A204.1 (cell line): Measurements from ENCODE around the gene ETFRF1.
A peak's percentile ranks its signal among the peaks of the same experiment; 100 is the strongest.

Source experiments
- FAIRE-seq: peaks from 2 replicates; lab custom pipeline; 2012; peaks lifted over from hg19 to GRCh38; lab: Jason Lieb, UNC

ETFRF1 gene, protein sequence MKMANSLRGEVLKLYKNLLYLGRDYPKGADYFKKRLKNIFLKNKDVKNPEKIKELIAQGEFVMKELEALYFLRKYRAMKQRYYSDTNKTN

DNA sequence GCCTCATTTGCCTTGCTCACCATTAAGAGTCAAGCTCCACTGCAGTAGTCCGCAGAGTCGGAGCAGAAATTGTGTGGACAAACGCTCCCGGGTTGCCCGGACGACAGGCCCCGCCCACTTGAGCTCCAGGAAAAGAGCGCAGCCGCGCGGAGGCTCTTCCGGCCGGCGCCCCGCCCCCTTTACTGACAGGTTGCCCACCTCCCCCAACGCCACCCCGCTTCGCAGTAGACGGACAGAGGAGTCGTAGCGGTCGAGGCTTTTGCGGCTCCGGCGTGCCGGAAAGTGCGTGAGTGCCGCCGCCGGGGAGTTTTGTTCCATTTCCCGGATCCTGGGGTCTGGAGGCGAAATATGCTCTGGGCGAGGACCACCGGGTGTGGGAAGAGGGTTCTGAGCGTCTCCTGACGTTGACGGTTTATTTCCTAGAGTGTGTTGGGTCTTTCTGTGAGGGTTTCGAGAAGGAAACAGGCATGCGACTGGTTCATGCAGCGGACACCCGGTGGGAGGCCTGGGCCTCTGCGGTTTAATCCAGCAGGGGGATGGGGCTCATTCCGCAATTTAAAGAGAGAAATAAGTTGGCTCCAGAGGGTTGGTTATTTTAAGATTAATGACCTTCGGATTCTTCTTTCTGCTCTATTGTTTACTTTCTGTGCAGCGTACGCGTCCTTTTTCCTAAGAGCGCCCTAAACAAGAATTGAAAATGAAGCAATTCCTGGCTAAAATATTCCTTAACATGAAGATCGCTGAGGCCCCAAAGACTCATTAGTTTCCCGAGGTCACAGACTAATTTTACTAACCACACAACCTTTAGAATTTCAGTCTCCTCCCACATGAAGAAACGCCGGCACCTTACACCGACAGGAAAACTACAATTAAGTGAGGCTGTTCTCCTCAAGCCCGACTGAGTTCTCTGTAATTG is at the start of gene ETFRF1, which contains the start of gene DNAI7:
ETFRF1 (plus strand) TSS at position 182 of the 916 bp plus-strand sequence. CDS start 8,720 bp downstream, outside the sequence.
DNAI7 (minus strand) TSS at position 105 of the 916 bp plus-strand sequence; CDS start at position 23, 82 bp downstream.
- peak; percentile 59 for FAIRE-seq

GRCh38 chr12:25146686-25147085 is 48.4 kb upstream of the ETFRF1 start:
- FAIRE-seq: no peak

DNA sequence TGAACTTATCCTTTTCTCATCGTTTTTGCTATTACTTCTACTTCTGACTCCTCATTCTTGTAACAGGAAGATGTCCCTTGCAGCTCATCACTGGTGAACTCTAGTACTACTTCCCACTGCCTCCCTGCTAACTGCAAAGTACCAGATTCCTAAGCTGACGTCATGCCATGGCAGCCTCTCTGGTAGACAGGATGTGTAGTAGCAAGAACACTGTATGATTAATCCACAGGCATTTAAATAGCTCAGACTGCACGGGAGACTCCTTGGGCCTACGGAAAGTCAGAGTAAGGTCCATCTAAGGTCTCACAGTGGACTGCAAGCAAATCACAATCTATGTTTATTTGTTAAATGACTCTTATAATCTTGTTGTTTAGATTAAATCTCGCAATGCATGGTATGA is 43.6 kb upstream of the ETFRF1 start:
- FAIRE-seq: no peak

DNA sequence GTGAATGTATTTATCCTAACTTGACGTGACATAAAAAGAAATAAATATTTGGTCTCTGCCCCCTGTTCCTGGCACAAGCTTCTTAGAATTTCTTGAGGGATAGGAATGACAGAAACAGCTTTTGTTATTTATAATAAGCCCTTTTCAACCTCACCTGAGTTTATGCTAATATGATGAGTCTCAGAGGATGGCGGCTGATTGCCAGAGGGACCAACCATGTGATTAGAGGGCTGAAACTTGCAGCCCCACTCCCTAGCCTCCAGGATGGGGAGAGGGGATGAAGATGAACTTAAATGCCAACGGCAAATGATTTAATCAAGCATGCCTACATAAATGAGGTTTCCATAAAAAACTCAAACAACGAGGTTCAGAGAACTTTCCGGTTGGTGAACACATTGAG is 43.0 kb upstream of the ETFRF1 start:
- FAIRE-seq: no peak

DNA sequence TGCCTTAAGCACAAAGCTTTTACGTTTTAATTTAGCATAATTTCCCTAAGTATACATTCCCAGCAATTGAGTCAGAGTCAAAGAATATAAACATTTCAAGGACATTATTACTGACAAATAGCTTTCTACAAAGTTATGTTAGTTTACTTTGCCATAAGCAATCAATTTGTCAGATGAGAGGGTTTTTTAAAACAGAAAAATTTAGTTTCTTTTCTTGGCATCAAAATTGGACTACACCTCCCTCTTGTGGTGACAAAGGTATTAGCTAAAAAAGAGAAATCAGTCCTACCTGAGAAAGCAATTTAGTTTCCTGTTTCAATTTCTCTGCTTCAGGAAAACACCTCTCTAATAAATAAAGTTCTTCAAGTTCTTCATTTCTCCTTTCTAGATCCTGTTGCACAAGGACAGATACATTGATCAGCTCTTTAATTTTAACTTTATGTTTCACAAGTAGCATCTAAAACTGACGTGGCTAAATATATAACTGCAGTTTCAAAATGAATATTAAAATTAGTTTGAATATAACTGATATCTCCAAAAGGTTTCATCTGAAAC is 39.9 kb upstream of the ETFRF1 start:
- FAIRE-seq: peak; percentile 89

DNA sequence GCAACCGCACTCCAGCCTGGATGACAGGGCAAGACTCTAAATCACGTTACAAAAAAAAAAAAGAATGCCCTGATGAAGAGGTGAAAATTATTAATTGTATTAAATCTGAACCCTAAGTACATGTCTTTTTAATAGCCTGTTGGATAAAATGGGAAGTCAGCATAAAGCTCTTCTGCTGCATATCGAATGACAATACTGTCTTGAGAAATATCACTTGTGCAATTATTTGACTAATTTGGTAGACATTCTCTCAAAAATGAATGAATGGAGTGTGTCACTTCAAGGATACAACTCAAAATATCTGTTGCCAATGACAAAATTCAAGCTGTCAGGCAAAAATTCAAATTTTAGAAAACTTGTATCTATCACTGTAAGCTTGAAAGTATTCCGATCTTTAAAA is 39.0 kb upstream of the ETFRF1 start:
- no peak for FAIRE-seq

DNA sequence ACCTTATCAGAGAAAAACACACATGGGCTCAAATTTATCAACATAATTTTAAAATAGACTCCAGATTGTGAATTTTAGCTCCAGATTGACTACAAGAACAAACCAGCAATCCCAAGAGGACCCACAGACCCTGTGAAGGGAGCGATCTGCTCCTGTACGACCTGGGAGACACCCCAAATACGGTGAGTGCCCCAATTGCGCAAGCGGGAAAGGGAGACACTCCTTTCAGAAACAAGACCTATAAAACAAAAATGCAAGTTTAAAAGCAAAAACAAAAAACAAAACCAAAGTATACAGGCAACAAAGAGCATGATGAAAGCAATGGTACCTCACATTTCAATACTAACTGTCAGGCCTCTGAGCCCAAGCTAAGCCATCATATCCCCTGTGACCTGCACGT is 32.2 kb upstream of the ETFRF1 start:
- FAIRE-seq: no peak

- FAIRE-seq: no peak
Observed at GRCh38 chr12:25182765-25183164, 12.3 kb upstream of the ETFRF1 start.

- no peak for FAIRE-seq
Observed at GRCh38 chr12:25184132-25184531, 10.9 kb upstream of the ETFRF1 start.

DNA sequence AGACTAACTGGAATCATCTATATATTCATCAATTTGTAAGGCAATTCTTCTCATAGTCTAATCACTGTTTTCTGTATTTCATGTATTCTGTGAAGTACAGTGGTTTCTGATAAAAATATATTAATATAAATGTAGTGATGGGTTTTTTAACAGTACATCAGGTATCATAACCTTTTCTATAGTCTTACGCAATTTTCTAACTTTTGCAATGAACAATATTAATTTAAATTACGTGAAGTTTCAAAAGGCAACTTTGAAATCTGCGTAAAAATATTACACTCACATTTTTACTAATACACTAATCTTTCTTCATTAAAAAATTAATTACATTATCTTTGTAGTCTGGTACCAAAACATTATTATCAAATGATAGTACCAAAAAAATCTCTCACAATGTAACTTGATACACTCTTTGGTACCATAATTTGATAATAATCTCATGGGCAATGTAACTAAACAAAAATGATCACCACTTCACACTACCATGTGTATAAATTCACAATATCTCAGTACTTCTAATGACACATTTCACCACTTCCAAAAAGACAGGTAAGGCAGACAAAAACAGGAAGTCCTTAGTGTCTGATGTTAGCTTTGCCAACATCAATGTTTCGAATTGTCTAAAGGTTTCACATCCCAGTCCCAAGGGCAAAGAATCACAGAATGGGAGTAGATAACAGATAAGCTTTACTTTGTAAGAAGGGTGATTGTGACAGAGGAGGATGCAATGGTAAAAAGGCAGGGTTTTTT is 8.8 kb upstream of the ETFRF1 start:
- no peak for FAIRE-seq

DNA sequence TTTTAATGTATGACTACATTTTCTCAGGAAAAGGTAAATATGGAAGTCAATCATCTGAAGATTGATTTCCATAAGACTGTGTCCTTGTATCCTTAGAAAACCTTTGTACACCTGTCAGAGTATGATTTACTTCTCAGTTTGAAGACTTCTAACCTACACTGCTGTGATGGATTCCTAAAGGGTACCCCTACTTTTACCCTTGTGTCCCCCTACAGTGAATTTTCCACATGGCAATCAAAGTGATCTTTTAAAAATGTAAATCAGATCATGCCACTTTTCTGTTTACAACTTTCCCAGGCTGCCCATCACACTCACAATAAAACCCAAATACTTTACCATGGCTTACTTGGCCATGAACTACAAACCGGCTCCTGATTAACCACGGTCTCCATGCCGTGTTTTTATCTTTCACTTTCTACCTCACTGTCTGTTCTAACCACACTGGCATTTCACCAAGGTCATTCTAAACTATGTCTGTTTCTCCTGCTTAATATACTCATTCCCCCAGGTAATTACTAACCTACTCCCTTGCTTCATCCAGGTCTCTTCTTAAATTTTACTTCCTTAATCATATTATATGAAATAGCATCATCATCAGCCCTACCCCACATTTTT is 8.1 kb upstream of the ETFRF1 start:
- no peak for FAIRE-seq

- FAIRE-seq: no peak
Observed at GRCh38 chr12:25187781-25188180, 7.3 kb upstream of the ETFRF1 start.

- FAIRE-seq: no peak
Observed at GRCh38 chr12:25189656-25190055, 5.4 kb upstream of the ETFRF1 start.

GRCh38 chr12:25190793-25191192 is 4.2 kb upstream of the ETFRF1 start:
- FAIRE-seq: no peak

DNA sequence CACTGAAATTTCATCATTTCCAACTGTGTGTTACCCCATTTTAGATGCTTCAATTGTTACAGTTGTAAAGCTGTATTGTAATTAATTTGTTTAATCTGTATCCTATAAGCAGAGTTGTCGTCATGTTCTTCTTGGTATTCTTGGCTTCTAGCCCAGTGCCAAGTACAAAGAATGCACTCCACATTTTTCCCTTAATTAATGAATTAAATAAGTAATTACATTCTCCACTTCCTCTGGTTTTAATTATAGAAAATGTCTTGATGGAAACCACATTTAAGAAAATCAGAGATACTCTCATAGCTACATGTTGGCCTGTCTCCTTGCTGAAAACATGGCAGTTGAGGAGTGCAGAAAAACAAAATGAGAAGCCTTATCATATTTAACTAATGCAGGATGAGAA is 823 bp upstream of the ETFRF1 start:
- FAIRE-seq: no peak

- FAIRE-seq: no peak
Observed at GRCh38 chr12:25194722-25195055, 348 bp upstream of the ETFRF1 start.

- no peak for FAIRE-seq
Observed at GRCh38 chr12:25197608-25198007, 2.6 kb downstream of the ETFRF1 start.

GRCh38 chr12:25200703-25201102 is 5.7 kb downstream of the ETFRF1 start:
- FAIRE-seq: no peak

GRCh38 chr12:25202137-25202536 is 7.1 kb downstream of the ETFRF1 start:
- FAIRE-seq: no peak

- no peak for FAIRE-seq
Observed at GRCh38 chr12:25207411-25207810, 12.4 kb downstream of the ETFRF1 start.

DNA sequence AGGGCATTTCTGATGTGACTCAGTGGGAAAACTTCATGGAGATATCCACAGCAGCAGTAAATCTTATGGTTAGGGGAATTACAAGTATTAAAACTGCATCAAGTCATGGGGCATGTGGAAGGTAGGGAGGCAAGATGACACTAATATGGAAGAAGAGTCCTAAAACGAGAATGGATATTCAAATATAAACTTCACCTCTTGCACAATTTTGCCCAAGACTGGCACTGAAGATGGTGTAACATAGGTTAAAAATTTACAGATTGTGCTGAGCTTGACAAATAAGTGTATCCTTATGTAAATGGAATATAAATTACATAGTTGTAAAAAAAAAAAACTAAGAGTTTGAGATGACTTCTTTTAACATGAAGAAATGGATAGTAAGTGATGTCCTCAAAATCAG is 12.8 kb downstream of the ETFRF1 start:
- FAIRE-seq: no peak

DNA sequence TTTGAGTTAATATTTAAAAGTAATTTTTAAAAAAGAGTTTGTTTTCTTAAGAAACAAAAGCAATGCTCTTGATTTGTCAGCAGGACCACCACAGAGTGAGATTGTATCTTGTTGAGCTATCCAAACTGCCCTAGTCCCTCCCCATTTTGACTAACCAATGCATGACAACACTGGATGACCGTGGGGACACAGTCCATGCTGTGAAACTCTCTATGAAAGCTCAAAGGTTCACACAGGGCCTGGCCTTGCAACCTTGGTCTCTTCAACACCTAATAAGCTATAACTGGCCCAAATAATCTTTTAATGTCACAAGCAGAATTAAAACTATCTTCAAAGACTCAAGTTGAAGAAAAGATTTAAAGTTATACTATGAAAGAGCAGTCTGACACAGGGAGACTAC is 13.5 kb downstream of the ETFRF1 start:
- no peak for FAIRE-seq
